Vagina (tissue), 2 donors: Measurements from ENCODE around the gene JPH2.

Experiments used
- CTCF ChIP-seq, 3 experiments: fragments of 450-650 bp in 2 of 3; fragments of 200-600 bp in 1 of 3; sonication (generic) in 1 of 3; IDR thresholded peaks; one replicate each; pipeline ENCODE4 v1.5.1; 2017 to 2019; ENCODE audit warnings: antibody characterized with exemption in 3 of 3, mild to moderate bottlenecking in 2 of 3, moderate library complexity in 2 of 3
- POLR2A ChIP-seq, 2 donors: fragments of 450-650 bp; IDR thresholded peaks; one replicate each; pipeline ENCODE4 v1.6.1; 2017; ENCODE audit warnings: antibody characterized with exemption in 2 of 2, mild to moderate bottlenecking in 2 of 2, moderate library complexity in 2 of 2
- POLR2AphosphoS5 ChIP-seq, 2 donors: sonication (generic); formaldehyde crosslinking; IDR thresholded peaks; one replicate each; pipeline ENCODE4 v1.9.0; 2017; ENCODE audit warnings: antibody characterized with exemption in 2 of 2, mild to moderate bottlenecking in 2 of 2, low read depth in 1 of 2; ENCODE audit not compliant: insufficient read depth in 1 of 2

DNA sequence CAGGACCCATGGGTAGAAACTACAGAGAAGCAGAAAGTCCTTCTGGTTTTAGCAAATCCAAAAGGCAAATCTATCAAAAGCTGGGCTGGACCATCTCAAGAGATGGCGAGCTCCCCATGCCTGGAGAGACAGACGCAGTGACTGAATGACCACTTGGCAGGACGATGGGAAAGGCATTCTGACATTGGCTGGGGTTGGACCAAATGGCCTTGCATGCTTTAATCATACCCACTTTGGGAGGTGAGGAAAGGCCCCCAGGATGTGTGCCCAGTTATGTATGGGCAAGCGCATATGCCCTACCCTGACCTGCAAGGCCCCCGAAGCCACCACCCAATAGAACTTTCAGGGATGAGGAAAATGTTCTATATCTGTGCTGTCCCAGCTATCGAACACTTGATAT is 45.1 kb downstream of the JPH2 start:
- TF ChIP-seq CTCF (IDR thresholded peaks at IDR 0.05) (no peak), POLR2A (IDR thresholded peaks at IDR 0.05) (no peak), POLR2AphosphoS5 (IDR thresholded peaks at IDR 0.05; ENCODE audit: insufficient read depth in 1 of 2, low read depth in 1 of 2) (no peak)
